Ishikawa (cell line): ENCODE measurements around the gene HDHD3.

Experiments used
- CEBPB ChIP-seq: IDR thresholded peaks from 2 replicates; pipeline ENCODE4 v1.6.1; 2012
- EP300 ChIP-seq: IDR thresholded peaks from 2 replicates; pipeline ENCODE4 v1.6.1; 2012; ENCODE audit warnings: borderline replicate concordance
- TAF1 ChIP-seq: IDR thresholded peaks from 2 replicates; pipeline ENCODE4 v1.6.1; 2012; ENCODE audit warnings: low read depth, mild to moderate bottlenecking
- TF ChIP-seq, protein P1 (sequence below): IDR thresholded peaks from 2 replicates; pipeline ENCODE4 v1.6.1; 2012; ENCODE audit warnings: low read depth, mild to moderate bottlenecking
- TF ChIP-seq, protein P2 (sequence below): IDR thresholded peaks from 2 replicates; pipeline ENCODE4 v1.6.1; 2012
- TF ChIP-seq, protein P3 (sequence below): IDR thresholded peaks from 2 replicates; pipeline ENCODE4 v1.6.1; 2012

DNA sequence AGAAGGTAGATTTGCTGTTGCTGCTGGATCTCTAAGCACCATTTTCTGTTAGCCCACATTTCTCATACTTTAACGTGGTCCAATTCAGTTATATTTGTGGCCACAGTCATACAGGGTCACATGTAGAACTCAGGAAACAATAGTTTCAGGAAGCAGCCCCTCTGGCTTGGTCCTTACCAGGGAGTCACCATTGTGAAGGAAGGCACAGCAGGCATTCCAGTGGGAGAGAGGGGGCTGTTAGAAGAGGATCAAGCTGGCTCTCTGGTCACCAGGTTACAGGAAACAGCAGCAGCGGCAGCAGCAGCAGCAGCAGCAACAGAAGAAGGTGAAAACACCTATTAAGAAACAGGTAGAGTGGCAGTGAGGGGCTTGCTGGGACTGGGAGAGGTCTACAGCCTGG is 48.3 kb upstream of the HDHD3 start:
- no peak for TF ChIP-seq EP300
- TF ChIP-seq, protein P1, sequence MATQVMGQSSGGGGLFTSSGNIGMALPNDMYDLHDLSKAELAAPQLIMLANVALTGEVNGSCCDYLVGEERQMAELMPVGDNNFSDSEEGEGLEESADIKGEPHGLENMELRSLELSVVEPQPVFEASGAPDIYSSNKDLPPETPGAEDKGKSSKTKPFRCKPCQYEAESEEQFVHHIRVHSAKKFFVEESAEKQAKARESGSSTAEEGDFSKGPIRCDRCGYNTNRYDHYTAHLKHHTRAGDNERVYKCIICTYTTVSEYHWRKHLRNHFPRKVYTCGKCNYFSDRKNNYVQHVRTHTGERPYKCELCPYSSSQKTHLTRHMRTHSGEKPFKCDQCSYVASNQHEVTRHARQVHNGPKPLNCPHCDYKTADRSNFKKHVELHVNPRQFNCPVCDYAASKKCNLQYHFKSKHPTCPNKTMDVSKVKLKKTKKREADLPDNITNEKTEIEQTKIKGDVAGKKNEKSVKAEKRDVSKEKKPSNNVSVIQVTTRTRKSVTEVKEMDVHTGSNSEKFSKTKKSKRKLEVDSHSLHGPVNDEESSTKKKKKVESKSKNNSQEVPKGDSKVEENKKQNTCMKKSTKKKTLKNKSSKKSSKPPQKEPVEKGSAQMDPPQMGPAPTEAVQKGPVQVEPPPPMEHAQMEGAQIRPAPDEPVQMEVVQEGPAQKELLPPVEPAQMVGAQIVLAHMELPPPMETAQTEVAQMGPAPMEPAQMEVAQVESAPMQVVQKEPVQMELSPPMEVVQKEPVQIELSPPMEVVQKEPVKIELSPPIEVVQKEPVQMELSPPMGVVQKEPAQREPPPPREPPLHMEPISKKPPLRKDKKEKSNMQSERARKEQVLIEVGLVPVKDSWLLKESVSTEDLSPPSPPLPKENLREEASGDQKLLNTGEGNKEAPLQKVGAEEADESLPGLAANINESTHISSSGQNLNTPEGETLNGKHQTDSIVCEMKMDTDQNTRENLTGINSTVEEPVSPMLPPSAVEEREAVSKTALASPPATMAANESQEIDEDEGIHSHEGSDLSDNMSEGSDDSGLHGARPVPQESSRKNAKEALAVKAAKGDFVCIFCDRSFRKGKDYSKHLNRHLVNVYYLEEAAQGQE, result no peak
- TF ChIP-seq, protein P2, sequence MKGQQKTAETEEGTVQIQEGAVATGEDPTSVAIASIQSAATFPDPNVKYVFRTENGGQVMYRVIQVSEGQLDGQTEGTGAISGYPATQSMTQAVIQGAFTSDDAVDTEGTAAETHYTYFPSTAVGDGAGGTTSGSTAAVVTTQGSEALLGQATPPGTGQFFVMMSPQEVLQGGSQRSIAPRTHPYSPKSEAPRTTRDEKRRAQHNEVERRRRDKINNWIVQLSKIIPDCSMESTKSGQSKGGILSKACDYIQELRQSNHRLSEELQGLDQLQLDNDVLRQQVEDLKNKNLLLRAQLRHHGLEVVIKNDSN, result no peak
- no peak for TF ChIP-seq TAF1
- no peak for TF ChIP-seq CEBPB
- TF ChIP-seq, protein P3, sequence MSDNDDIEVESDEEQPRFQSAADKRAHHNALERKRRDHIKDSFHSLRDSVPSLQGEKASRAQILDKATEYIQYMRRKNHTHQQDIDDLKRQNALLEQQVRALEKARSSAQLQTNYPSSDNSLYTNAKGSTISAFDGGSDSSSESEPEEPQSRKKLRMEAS, result no peak
